Vagina (tissue), 2 donors: ENCODE data around the gene AAGAB.
"Not testable (repeated sequence)": the region's sequence is repeated elsewhere in the genome, so short reads cannot be mapped to it uniquely, and the experiment has no call there.

ENCODE experiments used
- CTCF ChIP-seq, 3 experiments: fragments of 450-650 bp in 2 of 3; fragments of 200-600 bp in 1 of 3; sonication (generic) in 1 of 3; IDR thresholded peaks; one replicate each; pipeline ENCODE4 v1.5.1; 2017 to 2019; ENCODE audit warnings: antibody characterized with exemption in 3 of 3, mild to moderate bottlenecking in 2 of 3, moderate library complexity in 2 of 3
- POLR2A ChIP-seq, 2 donors: fragments of 450-650 bp; IDR thresholded peaks; one replicate each; pipeline ENCODE4 v1.6.1; 2017; ENCODE audit warnings: antibody characterized with exemption in 2 of 2, mild to moderate bottlenecking in 2 of 2, moderate library complexity in 2 of 2
- POLR2AphosphoS5 ChIP-seq, 2 donors: sonication (generic); formaldehyde crosslinking; IDR thresholded peaks; one replicate each; pipeline ENCODE4 v1.9.0; 2017; ENCODE audit warnings: antibody characterized with exemption in 2 of 2, mild to moderate bottlenecking in 2 of 2, low read depth in 1 of 2; ENCODE audit not compliant: insufficient read depth in 1 of 2

GRCh38 chr15:67285625-67286024 lies 31.2 kb upstream of the AAGAB start:
- not testable (repeated sequence) for TF ChIP-seq CTCF (IDR thresholded peaks at IDR 0.05); POLR2AphosphoS5 (IDR thresholded peaks at IDR 0.05; ENCODE audit: insufficient read depth in 1 of 2, low read depth in 1 of 2); POLR2A (IDR thresholded peaks at IDR 0.05)
